SK-N-SH (cell line): Measurements from ENCODE around the gene TCHHL1. TPM values are rescaled to one million over a fixed set of nuclear protein-coding genes. Genes with fewer than 3 reads are reported as not detected.

Experiments used
- CTCF ChIA-PET: fragments of 300-600, 350-600 bp; formaldehyde crosslinking; extraction: SDS; loops from one replicate; lab custom pipeline; 2021; lab: Yijun Ruan, JAX
- POLR2A ChIA-PET: fragments of 350-600 bp; sonication (Branson Sonifier 250); formaldehyde crosslinking; extraction: SDS; loops from one replicate; lab custom pipeline; 2020; ENCODE audit warnings: antibody characterized with exemption, inconsistent platforms; lab: Yijun Ruan, JAX
- DNase-seq: peaks from one replicate; pipeline ENCODE4 v3.0.0; 2012
- H2AFZ ChIP-seq: fragments of 200-600 bp; sonication (generic); 2 replicates; pipeline ENCODE4 v1.8.1; 2016; ENCODE audit warnings: antibody characterized with exemption, mild to moderate bottlenecking, low read depth
- H3F3A ChIP-seq: fragments of 200-600 bp; sonication (generic); replicated peaks from 2 replicates; pipeline ENCODE3; 2016; ENCODE audit warnings: antibody characterized with exemption, mild to moderate bottlenecking; ENCODE audit not compliant: insufficient read depth
- H3K27ac ChIP-seq, 2 experiments: fragments of 200-500 bp in 1 of 2; fragments of 200-600 bp in 1 of 2; sonication (Bioruptor generic) in 1 of 2; sonication (generic), shearing (Covaris generic) in 1 of 2; 2 replicates each; pipeline versions ENCODE4 v1.5.1 to v1.6.1; 2014 to 2016; ENCODE audit warnings: low read depth in 2 of 2, inconsistent platforms in 1 of 2, low read length in 1 of 2, mild to moderate bottlenecking in 1 of 2, mixed read lengths in 1 of 2
- H3K27me3 ChIP-seq: fragments of 200-600 bp; sonication (generic), shearing (Covaris generic); 2 replicates; pipeline ENCODE4 v1.6.1; 2016; ENCODE audit warnings: mixed run types; ENCODE audit not compliant: insufficient read depth
- H3K36me3 ChIP-seq, 2 experiments: fragments of 200-500 bp in 1 of 2; fragments of 200-600 bp in 1 of 2; sonication (Bioruptor generic) in 1 of 2; sonication (generic) in 1 of 2; replicated peaks in 1 of 2; 2 replicates each; pipeline versions ENCODE3 to v1.5.1; 2014 to 2016; ENCODE audit warnings: low read length in 1 of 2, mild to moderate bottlenecking in 1 of 2; ENCODE audit not compliant: insufficient read depth in 2 of 2, control insufficient read depth in 1 of 2
- H3K4me1 ChIP-seq, 2 experiments: fragments of 200-500 bp in 1 of 2; fragments of 200-600 bp in 1 of 2; sonication (Bioruptor generic) in 1 of 2; sonication (generic), shearing (Covaris generic) in 1 of 2; 2 replicates each; pipeline versions ENCODE4 v1.5.1 to v1.6.1; 2014 to 2016; ENCODE audit warnings: low read depth in 1 of 2, low read length in 1 of 2, mixed run types in 1 of 2; ENCODE audit not compliant: insufficient read depth in 2 of 2, control insufficient read depth in 1 of 2
- H3K4me2 ChIP-seq: fragments of 200-600 bp; sonication (generic), shearing (Covaris generic); 2 replicates; pipeline ENCODE4 v1.6.1; 2017; ENCODE audit warnings: mixed run types
- H3K4me3 ChIP-seq, 2 experiments: fragments of 200-500 bp in 1 of 2; fragments of 200-600 bp in 1 of 2; sonication (Bioruptor generic) in 1 of 2; sonication (generic), shearing (Covaris generic) in 1 of 2; 2 replicates each; pipeline versions ENCODE4 v1.5.1 to v1.8.1; 2014 to 2016; ENCODE audit warnings: low read depth in 2 of 2, inconsistent platforms in 1 of 2, low read length in 1 of 2, mild to moderate bottlenecking in 1 of 2, mixed read lengths in 1 of 2, moderate library complexity in 1 of 2
- H3K79me2 ChIP-seq: fragments of 200-600 bp; sonication (generic); 2 replicates; pipeline ENCODE4 v1.8.1; 2017; ENCODE audit warnings: mild to moderate bottlenecking; ENCODE audit not compliant: insufficient read depth
- H3K9ac ChIP-seq: fragments of 200-600 bp; sonication (generic); 2 replicates; pipeline ENCODE4 v1.6.1; 2017; ENCODE audit warnings: mixed run types
- H3K9me2 ChIP-seq: fragments of 200-600 bp; sonication (generic); 2 replicates; pipeline ENCODE4 v1.6.1; 2017; ENCODE audit warnings: mixed run types
- H3K9me3 ChIP-seq: fragments of 200-600 bp; sonication (generic); 2 replicates; pipeline ENCODE4 v1.6.1; 2017; ENCODE audit warnings: mixed run types, mild to moderate bottlenecking, moderate library complexity
- H4K20me1 ChIP-seq: fragments of 200-600 bp; sonication (generic); 2 replicates; pipeline ENCODE4 v1.6.1; 2017; ENCODE audit warnings: mild to moderate bottlenecking, mixed run types; ENCODE audit not compliant: insufficient read depth
- ELF1 ChIP-seq: IDR thresholded peaks from 2 replicates; pipeline ENCODE4 v1.4.0; 2012
- EP300 ChIP-seq, 2 experiments: IDR thresholded peaks; 2 replicates each; pipeline versions ENCODE4 v1.4.0 to v1.6.1; 2012; ENCODE audit warnings: borderline replicate concordance in 1 of 2, low read depth in 1 of 2, low read length in 1 of 2
- EZH2phosphoT487 ChIP-seq: fragments of 200-600 bp; sonication (generic); IDR thresholded peaks from 2 replicates; pipeline ENCODE4 v1.6.1; 2017; ENCODE audit warnings: low read depth, mixed run types, mild to moderate bottlenecking, antibody characterized with exemption, moderate library complexity, borderline replicate concordance
- FOSL2 ChIP-seq: IDR thresholded peaks from 2 replicates; pipeline ENCODE4 v1.4.0; 2012; ENCODE audit warnings: low read depth, mild to moderate bottlenecking, moderate library complexity, borderline replicate concordance
- FOXJ3 ChIP-seq: sonication (generic); formaldehyde crosslinking; IDR thresholded peaks from 2 replicates; pipeline ENCODE4 v1.5.1; 2020; ENCODE audit warnings: mild to moderate bottlenecking, missing genetic modification reagents
- FOXM1 ChIP-seq: IDR thresholded peaks from 2 replicates; pipeline ENCODE4 v1.4.0; 2012; ENCODE audit warnings: low read depth, mild to moderate bottlenecking
- GABPA ChIP-seq: IDR thresholded peaks from 2 replicates; pipeline ENCODE4 v1.4.0; 2012; ENCODE audit warnings: low read depth, mild to moderate bottlenecking
- GATA2 ChIP-seq: sonication (generic); formaldehyde crosslinking; IDR thresholded peaks from 2 replicates; pipeline ENCODE4 v1.5.0; 2020; ENCODE audit warnings: mild to moderate bottlenecking, missing genetic modification reagents
- JUND ChIP-seq: IDR thresholded peaks from 2 replicates; pipeline ENCODE4 v1.4.0; 2012
- MEF2A ChIP-seq: IDR thresholded peaks from 2 replicates; pipeline ENCODE4 v1.4.0; 2012; ENCODE audit warnings: low read depth, borderline replicate concordance
- MXI1 ChIP-seq: IDR thresholded peaks from 2 replicates; pipeline ENCODE4 v1.6.1; 2012; ENCODE audit warnings: mild to moderate bottlenecking, low read depth, low read length, improper control_type of control experiment
- NFIC ChIP-seq: IDR thresholded peaks from 2 replicates; pipeline ENCODE4 v1.4.0; 2012; ENCODE audit warnings: borderline replicate concordance
- NRF1 ChIP-seq: IDR thresholded peaks from 2 replicates; pipeline ENCODE4 v1.6.1; 2012; ENCODE audit warnings: low read depth, mild to moderate bottlenecking, low read length
- POLR2AphosphoS5 ChIP-seq: IDR thresholded peaks from 2 replicates; pipeline ENCODE4 v1.6.1; 2012; ENCODE audit warnings: low read depth, low read length
- RAD21 ChIP-seq: IDR thresholded peaks from 2 replicates; pipeline ENCODE4 v1.6.1; 2012; ENCODE audit warnings: mild to moderate bottlenecking, low read length
- RCOR1 ChIP-seq: fragments of 150-350 bp; IDR thresholded peaks from 2 replicates; pipeline ENCODE4 v1.6.1; 2017; ENCODE audit warnings: antibody characterized with exemption, low read length
- RFX5 ChIP-seq: IDR thresholded peaks from 2 replicates; pipeline ENCODE4 v1.6.1; 2012; ENCODE audit warnings: mild to moderate bottlenecking, improper control_type of control experiment, low read length
- SIN3A ChIP-seq: IDR thresholded peaks from 2 replicates; pipeline ENCODE4 v1.6.1; 2012; ENCODE audit warnings: low read depth, mild to moderate bottlenecking, low read length, moderate library complexity, borderline replicate concordance
- TAF1 ChIP-seq: IDR thresholded peaks from 2 replicates; pipeline ENCODE4 v1.6.1; 2012; ENCODE audit warnings: low read depth, mild to moderate bottlenecking, low read length, moderate library complexity, borderline replicate concordance
- TCF12 ChIP-seq: IDR thresholded peaks from 2 replicates; pipeline ENCODE4 v1.4.0; 2012
- TEAD4 ChIP-seq: IDR thresholded peaks from 2 replicates; pipeline ENCODE4 v1.4.0; 2012; ENCODE audit warnings: mild to moderate bottlenecking, borderline replicate concordance; ENCODE audit not compliant: insufficient read depth
- YY1 ChIP-seq: IDR thresholded peaks from 2 replicates; pipeline ENCODE4 v1.4.0; 2012; ENCODE audit warnings: low read depth, mild to moderate bottlenecking
- WGBS: methylation state at CpG from one replicate; pipeline ENCODE4 v1.1.6; 2017; ENCODE audit warnings: low lambda C conversion rate; 5-methylcytosine and 5-hydroxymethylcytosine counted together
- polyA plus RNA-seq, 3 experiments: library from polyadenylated mRNA; depleted of rRNA; stranded (reverse); fragments of >200 nt; gene quantifications; 2 replicates each; pipeline ENCODE4 v1.2.3, GENCODE V29; 2012
- TF ChIP-seq, protein P1 (sequence below): IDR thresholded peaks from 2 replicates; pipeline ENCODE4 v1.4.0; 2012; ENCODE audit warnings: low read depth, borderline replicate concordance
- TF ChIP-seq, protein P2 (sequence below): IDR thresholded peaks from 2 replicates; pipeline ENCODE4; 2012
- TF ChIP-seq, protein P3 (sequence below): IDR thresholded peaks from 2 replicates; pipeline ENCODE4 v1.6.1; 2012; ENCODE audit warnings: mild to moderate bottlenecking, low read depth, low read length, moderate library complexity
- TF ChIP-seq, protein P4 (sequence below): IDR thresholded peaks from 2 replicates; pipeline ENCODE4 v1.4.0; 2012; ENCODE audit warnings: low read depth
- TF ChIP-seq, protein P5 (sequence below): fragments of 200-600 bp; sonication (generic); IDR thresholded peaks from 2 replicates; pipeline ENCODE4 v1.6.1; 2017; ENCODE audit warnings: antibody characterized with exemption, mild to moderate bottlenecking, moderate library complexity

TCHHL1 gene
- polyA plus RNA-seq, 1 of the 3 experiments (the other 2 are of a cell fraction): not detected

DNA sequence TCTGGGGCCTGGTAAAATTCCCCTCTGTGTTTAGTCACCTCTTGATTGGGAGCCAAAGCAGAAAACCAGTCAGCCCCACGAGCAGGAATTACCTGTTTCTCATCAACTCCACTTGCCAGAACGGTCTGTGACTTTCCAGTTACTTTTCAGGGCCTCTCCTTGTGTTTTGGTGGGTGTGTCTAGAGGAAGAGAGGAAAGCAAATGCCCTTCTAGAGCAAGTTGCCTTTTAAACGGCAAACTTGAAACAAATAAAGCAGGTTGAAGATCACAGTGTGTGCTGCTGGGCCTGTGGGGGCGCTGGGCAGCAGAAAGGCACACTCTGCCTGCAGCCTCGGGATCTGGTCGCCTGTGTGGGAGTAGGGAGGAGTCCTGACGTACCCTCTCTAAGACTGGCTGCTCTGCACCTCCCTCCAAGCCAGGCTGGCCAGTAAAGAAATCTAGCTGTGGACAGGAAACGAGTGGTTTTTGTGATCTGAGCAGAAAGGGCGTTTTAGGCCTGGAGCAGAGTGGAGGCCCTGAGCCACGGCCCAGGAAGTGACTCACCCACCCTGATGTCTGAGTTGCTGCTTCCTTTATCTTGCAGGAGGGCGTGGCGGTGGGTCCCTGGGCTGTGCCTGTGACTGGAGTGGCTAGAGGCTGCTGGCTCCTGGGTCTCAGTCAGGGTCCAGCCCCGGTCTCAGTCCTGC is 41.0 kb downstream of the TCHHL1 start:
- H3K79me2 ChIP-seq: no peaks in the 10 kb centered on the region
- TF ChIP-seq, protein P1, sequence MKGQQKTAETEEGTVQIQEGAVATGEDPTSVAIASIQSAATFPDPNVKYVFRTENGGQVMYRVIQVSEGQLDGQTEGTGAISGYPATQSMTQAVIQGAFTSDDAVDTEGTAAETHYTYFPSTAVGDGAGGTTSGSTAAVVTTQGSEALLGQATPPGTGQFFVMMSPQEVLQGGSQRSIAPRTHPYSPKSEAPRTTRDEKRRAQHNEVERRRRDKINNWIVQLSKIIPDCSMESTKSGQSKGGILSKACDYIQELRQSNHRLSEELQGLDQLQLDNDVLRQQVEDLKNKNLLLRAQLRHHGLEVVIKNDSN: no peak
- TF ChIP-seq, protein P2, sequence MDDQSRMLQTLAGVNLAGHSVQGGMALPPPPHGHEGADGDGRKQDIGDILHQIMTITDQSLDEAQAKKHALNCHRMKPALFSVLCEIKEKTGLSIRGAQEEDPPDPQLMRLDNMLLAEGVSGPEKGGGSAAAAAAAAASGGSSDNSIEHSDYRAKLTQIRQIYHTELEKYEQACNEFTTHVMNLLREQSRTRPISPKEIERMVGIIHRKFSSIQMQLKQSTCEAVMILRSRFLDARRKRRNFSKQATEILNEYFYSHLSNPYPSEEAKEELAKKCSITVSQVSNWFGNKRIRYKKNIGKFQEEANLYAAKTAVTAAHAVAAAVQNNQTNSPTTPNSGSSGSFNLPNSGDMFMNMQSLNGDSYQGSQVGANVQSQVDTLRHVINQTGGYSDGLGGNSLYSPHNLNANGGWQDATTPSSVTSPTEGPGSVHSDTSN: peak; percentile 80
- TF ChIP-seq FOXM1: no peak
- TF ChIP-seq TAF1: 0 out of 2 replicates have a peak, but pooled peaks have one; percentile 43
- peak; percentile 75 for TF ChIP-seq NFIC
- TF ChIP-seq RFX5: peak; percentile 72
- peak; percentile 15 to 53; a peak in 2 of 4 replicates for TF ChIP-seq EP300 (IDR thresholded peaks at IDR 0.05; ENCODE audit: borderline replicate concordance in 1 of 2, low read depth in 1 of 2, low read length in 1 of 2)
- TF ChIP-seq GABPA: peak; percentile 62
- TF ChIP-seq FOXJ3 (CRISPR knock-in tag): no peak
- no peak for TF ChIP-seq TEAD4
- peak; percentile 9; the same call in 1 of the 2 replicates for TF ChIP-seq NRF1
- TF ChIP-seq, protein P3, sequence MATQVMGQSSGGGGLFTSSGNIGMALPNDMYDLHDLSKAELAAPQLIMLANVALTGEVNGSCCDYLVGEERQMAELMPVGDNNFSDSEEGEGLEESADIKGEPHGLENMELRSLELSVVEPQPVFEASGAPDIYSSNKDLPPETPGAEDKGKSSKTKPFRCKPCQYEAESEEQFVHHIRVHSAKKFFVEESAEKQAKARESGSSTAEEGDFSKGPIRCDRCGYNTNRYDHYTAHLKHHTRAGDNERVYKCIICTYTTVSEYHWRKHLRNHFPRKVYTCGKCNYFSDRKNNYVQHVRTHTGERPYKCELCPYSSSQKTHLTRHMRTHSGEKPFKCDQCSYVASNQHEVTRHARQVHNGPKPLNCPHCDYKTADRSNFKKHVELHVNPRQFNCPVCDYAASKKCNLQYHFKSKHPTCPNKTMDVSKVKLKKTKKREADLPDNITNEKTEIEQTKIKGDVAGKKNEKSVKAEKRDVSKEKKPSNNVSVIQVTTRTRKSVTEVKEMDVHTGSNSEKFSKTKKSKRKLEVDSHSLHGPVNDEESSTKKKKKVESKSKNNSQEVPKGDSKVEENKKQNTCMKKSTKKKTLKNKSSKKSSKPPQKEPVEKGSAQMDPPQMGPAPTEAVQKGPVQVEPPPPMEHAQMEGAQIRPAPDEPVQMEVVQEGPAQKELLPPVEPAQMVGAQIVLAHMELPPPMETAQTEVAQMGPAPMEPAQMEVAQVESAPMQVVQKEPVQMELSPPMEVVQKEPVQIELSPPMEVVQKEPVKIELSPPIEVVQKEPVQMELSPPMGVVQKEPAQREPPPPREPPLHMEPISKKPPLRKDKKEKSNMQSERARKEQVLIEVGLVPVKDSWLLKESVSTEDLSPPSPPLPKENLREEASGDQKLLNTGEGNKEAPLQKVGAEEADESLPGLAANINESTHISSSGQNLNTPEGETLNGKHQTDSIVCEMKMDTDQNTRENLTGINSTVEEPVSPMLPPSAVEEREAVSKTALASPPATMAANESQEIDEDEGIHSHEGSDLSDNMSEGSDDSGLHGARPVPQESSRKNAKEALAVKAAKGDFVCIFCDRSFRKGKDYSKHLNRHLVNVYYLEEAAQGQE: no peak
- no peak for TF ChIP-seq EZH2phosphoT487
- TF ChIP-seq ELF1: peak; percentile 63
- peak; percentile 89 for TF ChIP-seq JUND
- no peak; the same call in 1 of the 2 replicates for TF ChIP-seq RCOR1
- TF ChIP-seq, protein P4, sequence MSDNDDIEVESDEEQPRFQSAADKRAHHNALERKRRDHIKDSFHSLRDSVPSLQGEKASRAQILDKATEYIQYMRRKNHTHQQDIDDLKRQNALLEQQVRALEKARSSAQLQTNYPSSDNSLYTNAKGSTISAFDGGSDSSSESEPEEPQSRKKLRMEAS: peak; percentile 73
- TF ChIP-seq MXI1: no peak
- no peak for TF ChIP-seq MEF2A
- TF ChIP-seq SIN3A: 0 out of 2 replicates have a peak, but pooled peaks have one; percentile 29
- TF ChIP-seq YY1: no peak
- 0 out of 2 replicates have a peak, but pooled peaks have one; percentile 50 for TF ChIP-seq GATA2 (CRISPR knock-in tag)
- peak; percentile 76 for TF ChIP-seq TCF12
- no peak for TF ChIP-seq RAD21
- peak; percentile 84; the same call in 1 of the 2 replicates for TF ChIP-seq FOSL2
- TF ChIP-seq, protein P5, sequence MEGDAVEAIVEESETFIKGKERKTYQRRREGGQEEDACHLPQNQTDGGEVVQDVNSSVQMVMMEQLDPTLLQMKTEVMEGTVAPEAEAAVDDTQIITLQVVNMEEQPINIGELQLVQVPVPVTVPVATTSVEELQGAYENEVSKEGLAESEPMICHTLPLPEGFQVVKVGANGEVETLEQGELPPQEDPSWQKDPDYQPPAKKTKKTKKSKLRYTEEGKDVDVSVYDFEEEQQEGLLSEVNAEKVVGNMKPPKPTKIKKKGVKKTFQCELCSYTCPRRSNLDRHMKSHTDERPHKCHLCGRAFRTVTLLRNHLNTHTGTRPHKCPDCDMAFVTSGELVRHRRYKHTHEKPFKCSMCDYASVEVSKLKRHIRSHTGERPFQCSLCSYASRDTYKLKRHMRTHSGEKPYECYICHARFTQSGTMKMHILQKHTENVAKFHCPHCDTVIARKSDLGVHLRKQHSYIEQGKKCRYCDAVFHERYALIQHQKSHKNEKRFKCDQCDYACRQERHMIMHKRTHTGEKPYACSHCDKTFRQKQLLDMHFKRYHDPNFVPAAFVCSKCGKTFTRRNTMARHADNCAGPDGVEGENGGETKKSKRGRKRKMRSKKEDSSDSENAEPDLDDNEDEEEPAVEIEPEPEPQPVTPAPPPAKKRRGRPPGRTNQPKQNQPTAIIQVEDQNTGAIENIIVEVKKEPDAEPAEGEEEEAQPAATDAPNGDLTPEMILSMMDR: peak; percentile 67
- TF ChIP-seq POLR2AphosphoS5: peak; percentile 83
- peaks cover 24% of the 10 kb centered on the region for H3F3A ChIP-seq
- H3K27me3 ChIP-seq: peaks cover 5% of the 10 kb centered on the region; the same call in 1 of the 2 replicates
- WGBS: 0% methylated on average over 9 of the region's 13 CpGs
- no peaks in the 10 kb centered on the region for H3K9me2 ChIP-seq
- CTCF ChIA-PET: interaction anchor here (0.9 to 3.0 kb wide), 4 partner anchors 13 to 410 kb away, joined by 3 to 12 read pairs (median 3); no protein-coding TSS in a partner anchor
- no peaks in the 10 kb centered on the region for H3K9me3 ChIP-seq
- POLR2A ChIA-PET: no interaction called here
- peak overlapping the region; percentile 90 to 97 for H3K27ac ChIP-seq
- H3K36me3 ChIP-seq: no peaks in the 10 kb centered on the region
- peaks cover 11 to 12% of the 10 kb centered on the region in 2 experiments; a peak in 3 of 4 replicates for H3K4me1 ChIP-seq
- peak overlapping the region; percentile 87 for H2AFZ ChIP-seq
- no peaks in the 10 kb centered on the region for H4K20me1 ChIP-seq
- peak overlapping the region; percentile 27 to 55 for H3K4me3 ChIP-seq
- peak overlapping the region; percentile 85 for H3K9ac ChIP-seq
- DNase-seq: peak; percentile 78
- H3K4me2 ChIP-seq: peak overlapping the region; percentile 77
